CD8-positive, alpha-beta memory T cell (primary cell): ENCODE results near the gene CNIH2. TPM values are rescaled to one million over a fixed set of nuclear protein-coding genes. Genes with fewer than 3 reads are reported as not detected.

Source experiments
- CTCF ChIA-PET: fragments of 350-600 bp; sonication (Branson Sonifier 250); formaldehyde crosslinking; loops from one replicate; lab custom pipeline; 2021; ENCODE audit warnings: antibody characterized with exemption; lab: Charles Lee
- POLR2A ChIA-PET: fragments of 350-600 bp; sonication (Branson Sonifier 250); formaldehyde crosslinking; loops from one replicate; lab custom pipeline; 2021; ENCODE audit warnings: antibody characterized with exemption; lab: Charles Lee
- DNase-seq, 5 donors: peaks; one replicate each; pipeline versions ENCODE4 v3.0.0 to v3.0.0-alpha.2; 2020 to 2022; ENCODE audit warnings: mixed read lengths in 1 of 5
- H3K27ac ChIP-seq: one replicate; pipeline ENCODE4 v1.7.0; 2013; ENCODE audit warnings: low read depth, mild to moderate bottlenecking, low read length, moderate library complexity
- H3K27me3 ChIP-seq: 2 replicates; pipeline ENCODE4 v1.7.0; 2013; ENCODE audit warnings: low read length, mild to moderate bottlenecking; ENCODE audit not compliant: insufficient read depth, poor library complexity, severe bottlenecking
- H3K36me3 ChIP-seq: 2 replicates; pipeline ENCODE4 v1.7.0; 2013; ENCODE audit warnings: mild to moderate bottlenecking, low read length, moderate library complexity; ENCODE audit not compliant: insufficient read depth
- H3K4me1 ChIP-seq: 2 replicates; pipeline ENCODE4 v1.7.0; 2013; ENCODE audit warnings: mild to moderate bottlenecking, low read length, moderate library complexity; ENCODE audit not compliant: insufficient read depth
- H3K4me3 ChIP-seq: 2 replicates; pipeline ENCODE4 v1.7.0; 2013; ENCODE audit warnings: mild to moderate bottlenecking, low read length
- H3K9me3 ChIP-seq: 2 replicates; pipeline ENCODE4 v1.7.0; 2013; ENCODE audit warnings: mild to moderate bottlenecking, low read length
- H3K27ac Mint-ChIP-seq, 8 donors: one replicate each; pipeline ENCODE4 v1.8.0; 2020 to 2021; ENCODE audit warnings: mixed read lengths in 8 of 8, mild to moderate bottlenecking in 6 of 8, inconsistent platforms in 3 of 8, moderate library complexity in 3 of 8
- H3K27me3 Mint-ChIP-seq, 2 donors: one replicate each; pipeline ENCODE4 v1.8.0; 2020 to 2021; ENCODE audit warnings: mixed read lengths in 2 of 2, mild to moderate bottlenecking in 1 of 2, moderate library complexity in 1 of 2
- H3K36me3 Mint-ChIP-seq, 3 donors: one replicate each; pipeline ENCODE4 v1.8.0; 2020 to 2021; ENCODE audit warnings: mixed read lengths in 3 of 3, inconsistent platforms in 1 of 3, mild to moderate bottlenecking in 1 of 3
- H3K4me1 Mint-ChIP-seq, 3 donors: one replicate each; pipeline ENCODE4 v1.8.0; 2020 to 2021; ENCODE audit warnings: mixed read lengths in 3 of 3, inconsistent platforms in 1 of 3, mild to moderate bottlenecking in 1 of 3
- H3K4me3 Mint-ChIP-seq, 7 donors: one replicate each; pipeline ENCODE4 v1.8.0; 2020 to 2021; ENCODE audit warnings: mixed read lengths in 7 of 7, mild to moderate bottlenecking in 6 of 7, moderate library complexity in 4 of 7, inconsistent platforms in 2 of 7
- H3K9me3 Mint-ChIP-seq, 5 donors: one replicate each; pipeline ENCODE4 v1.8.0; 2020 to 2022; ENCODE audit warnings: mixed read lengths in 5 of 5, mild to moderate bottlenecking in 3 of 5, moderate library complexity in 2 of 5, inconsistent platforms in 1 of 5
- polyA plus RNA-seq: library from polyadenylated mRNA; unstranded; fragments of 300-500 nt; fragmentation: Illumina TruSeq; gene quantifications from one replicate; pipeline ENCODE4 v1.2.3, GENCODE V29; 2021
- total RNA-seq, 2 experiments: library from RNA; stranded (reverse); gene quantifications; one replicate each; pipeline ENCODE4 v1.2.3, GENCODE V29; 2021

Gene CNIH2
- total and polyA plus RNA-seq, 3 experiments from 2014 or later: 2.7 to 2.8 TPM; not detected in 1

DNA sequence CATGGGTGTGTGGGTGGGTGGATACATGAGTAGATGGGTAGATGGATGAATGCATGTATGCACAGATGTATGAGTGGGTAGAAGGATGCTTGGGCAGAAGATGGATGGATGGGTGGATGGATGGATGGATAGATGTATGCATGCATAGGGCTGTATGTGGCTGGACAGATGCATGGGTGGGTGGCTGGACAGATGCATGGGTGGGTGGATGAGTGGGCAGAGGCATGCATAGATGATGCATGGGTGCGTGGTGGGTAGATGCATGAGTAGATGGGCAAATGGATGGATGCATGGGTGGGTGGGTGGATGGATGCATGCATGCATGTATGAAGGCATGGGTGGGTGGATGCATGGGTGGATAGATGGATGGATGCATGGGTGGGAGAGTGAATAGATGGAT, 45.7 kb downstream of the CNIH2 start:
- peaks cover 49% of the 10 kb centered on the region for H3K4me1 ChIP-seq

DNA sequence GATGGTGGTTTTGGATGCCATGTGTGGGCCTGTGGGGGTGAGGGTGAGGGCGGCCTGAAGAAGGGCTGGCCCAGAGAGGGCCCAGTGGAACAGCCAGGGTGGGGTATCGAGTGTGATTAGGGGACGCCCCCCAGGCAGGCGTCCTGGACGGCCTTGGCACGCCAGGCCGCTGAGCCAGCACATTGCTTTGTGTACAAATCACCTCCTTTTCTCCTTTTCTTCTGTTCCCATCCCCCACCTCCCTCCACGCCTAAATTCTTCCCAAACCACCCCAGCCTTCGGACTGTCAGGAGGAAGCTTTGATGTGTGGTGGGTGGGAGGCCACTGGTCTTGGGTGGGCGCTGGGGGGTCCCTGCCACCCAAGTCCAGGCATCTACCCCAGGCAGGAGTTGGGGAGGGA, 46.7 kb downstream of the CNIH2 start:
- Histone ChIP-seq H3K4me1 (peaks cover 46% of the 10 kb centered on the region), H3K27me3 (no peaks in the 10 kb centered on the region), H3K9me3 (no peaks in the 10 kb centered on the region), H3K36me3 (no peaks in the 10 kb centered on the region), H3K27ac (no peak overlapping the region), H3K4me3 (no peak overlapping the region)
- Mint-ChIP-seq H3K27ac (peak overlapping the region in 5 of 8 donors; percentile 45 to 87 (median 78)), H3K27me3 (peaks cover 0 to 3% of the 10 kb centered on the region in 2 donors), H3K9me3 (peaks cover 0 to 4% (median 0%) of the 10 kb centered on the region in 5 donors), H3K4me3 (peak overlapping the region in 1 of 7 donors; percentile 48), H3K36me3 (no peaks in the 10 kb centered on the region), H3K4me1 (peaks cover 46 to 62% (median 48%) of the 10 kb centered on the region in 3 donors)
- ChIA-PET POLR2A (interaction anchor here (1.0 kb wide), 1 partner anchor 12 kb away, joined by 3 read pairs; no protein-coding TSS in a partner anchor), CTCF (interaction anchor here (1.1 to 4.0 kb wide), 2 partner anchors 13 to 15 kb away, joined by 3 to 47 read pairs; no protein-coding TSS in a partner anchor)
- DNase-seq: no peak

More for the DNA sequence above, 45.7 kb downstream of the CNIH2 start:
- Mint-ChIP-seq H3K36me3 (no peaks in the 10 kb centered on the region), H3K27ac (peak overlapping the region in 2 of 8 donors; percentile 27 to 78), H3K27me3 (peaks cover 0 to 3% of the 10 kb centered on the region in 2 donors), H3K4me1 (peaks cover 51 to 66% (median 52%) of the 10 kb centered on the region in 3 donors), H3K4me3 (no peak overlapping the region), H3K9me3 (peaks cover 0 to 4% (median 0%) of the 10 kb centered on the region in 5 donors)
- no peaks in the 10 kb centered on the region for H3K36me3 ChIP-seq
- no peak overlapping the region for H3K27ac ChIP-seq
- H3K4me3 ChIP-seq: no peak overlapping the region
- no peak for DNase-seq
- no peaks in the 10 kb centered on the region for H3K9me3 ChIP-seq
- ChIA-PET CTCF (interaction anchor here (4.0 kb wide), 1 partner anchor 12 kb away, joined by 47 read pairs; no protein-coding TSS in a partner anchor), POLR2A (interaction anchor here (1.0 kb wide), 1 partner anchor 11 kb away, joined by 3 read pairs; no protein-coding TSS in a partner anchor)
- H3K27me3 ChIP-seq: no peaks in the 10 kb centered on the region

DNA sequence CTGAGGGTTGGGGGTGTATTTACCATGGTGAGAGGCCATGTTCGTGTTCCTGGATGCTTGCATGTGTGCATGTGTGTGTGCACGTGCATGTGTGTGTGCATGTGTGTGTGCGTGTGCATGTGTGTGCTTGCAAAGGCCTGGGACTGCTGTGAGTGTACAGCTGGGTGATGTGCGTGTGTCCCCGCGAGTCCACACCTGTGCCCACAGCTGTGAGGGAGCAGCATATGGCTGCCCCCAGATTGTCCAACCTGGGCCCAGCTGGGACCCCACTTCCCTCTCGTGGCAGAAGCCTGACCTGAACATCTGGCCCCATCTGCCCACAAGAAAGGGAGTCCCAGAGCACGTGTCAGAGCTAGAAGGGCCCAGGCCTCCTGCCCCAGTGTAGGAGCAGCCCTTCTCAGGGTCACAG, 47.3 kb downstream of the CNIH2 start:
- peak overlapping the region in 7 of 8 donors; percentile 34 to 96 (median 76) for H3K27ac Mint-ChIP-seq

DNA sequence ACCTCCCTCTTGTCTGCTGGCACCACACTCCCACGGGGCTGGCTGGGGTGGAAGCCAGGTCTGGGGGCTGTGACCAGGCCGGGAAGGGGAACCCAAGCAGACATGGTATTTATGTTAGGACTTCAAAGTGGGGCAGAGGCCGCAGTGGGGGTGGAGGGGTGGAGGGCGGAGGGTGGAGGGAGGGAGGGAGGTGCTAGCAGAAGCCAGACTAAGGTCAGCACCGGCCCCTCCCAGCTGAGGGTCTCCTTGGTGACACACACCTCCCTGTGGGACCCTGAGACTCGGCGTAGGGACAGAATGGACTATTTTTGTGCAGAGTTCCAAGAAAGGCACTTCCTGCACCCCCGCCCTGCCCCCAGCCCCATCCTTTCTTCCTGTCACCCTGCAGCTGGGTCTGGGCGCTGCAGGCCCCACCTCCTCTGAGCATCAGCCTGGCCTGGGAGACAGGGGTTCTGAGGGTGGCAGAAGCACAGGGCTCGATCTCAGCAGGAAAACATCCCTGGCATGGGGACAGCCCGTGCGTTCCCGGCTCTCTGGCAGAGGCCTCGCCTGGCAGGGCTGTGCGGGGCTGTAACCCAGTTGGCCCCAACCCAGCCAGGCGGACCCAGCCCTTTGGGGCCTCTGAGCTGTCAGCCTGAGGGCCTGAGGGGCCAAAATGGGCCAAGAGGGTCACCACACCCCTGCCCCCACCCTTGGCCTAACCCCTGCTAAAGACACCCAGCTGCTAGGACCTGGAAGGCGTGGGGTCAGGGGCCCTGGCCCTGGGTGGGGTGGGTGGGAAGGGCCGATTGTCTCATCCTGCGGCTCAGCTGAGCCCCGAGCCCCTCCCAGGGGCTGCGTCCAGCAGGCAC, 48.5 kb downstream of the CNIH2 start:
- CTCF ChIA-PET: interaction anchor here (1.1 to 4.0 kb wide), 3 partner anchors 9 to 59 kb away, joined by 3 to 47 read pairs (median 8); partner anchors contain the start of gene CD248
- H3K4me3 Mint-ChIP-seq: peak overlapping the region in 3 of 7 donors; percentile 52 to 65 (median 65)
- H3K36me3 Mint-ChIP-seq: no peaks in the 10 kb centered on the region
- H3K4me3 ChIP-seq: no peak overlapping the region
- peak overlapping the region; percentile 68 to 96 (median 84) for H3K27ac Mint-ChIP-seq
- DNase-seq: peak in 1 of 5 donors; percentile 57
- H3K36me3 ChIP-seq: no peaks in the 10 kb centered on the region
- H3K4me1 ChIP-seq: peaks cover 44% of the 10 kb centered on the region
- H3K9me3 Mint-ChIP-seq: no peaks in the 10 kb centered on the region
- peaks cover 0 to 3% of the 10 kb centered on the region in 2 donors for H3K27me3 Mint-ChIP-seq
- H3K27me3 ChIP-seq: no peaks in the 10 kb centered on the region
- no peaks in the 10 kb centered on the region for H3K9me3 ChIP-seq
- H3K27ac ChIP-seq: no peak overlapping the region
- POLR2A ChIA-PET: interaction anchor here (0.5 to 1.8 kb wide), 6 partner anchors 9 to 930 kb away, joined by 3 to 10 read pairs (median 5); partner anchors contain the start of gene CD248
- peaks cover 42 to 55% (median 42%) of the 10 kb centered on the region in 3 donors for H3K4me1 Mint-ChIP-seq

More for the DNA sequence above, 47.3 kb downstream of the CNIH2 start:
- no peak for DNase-seq
- Mint-ChIP-seq H3K4me3 (peak overlapping the region in 1 of 7 donors; percentile 13), H3K27me3 (peaks cover 0 to 3% of the 10 kb centered on the region in 2 donors), H3K36me3 (no peaks in the 10 kb centered on the region), H3K4me1 (peaks cover 42 to 56% (median 43%) of the 10 kb centered on the region in 3 donors), H3K9me3 (peaks cover 0 to 1% (median 0%) of the 10 kb centered on the region in 5 donors)
- no peak overlapping the region for H3K27ac ChIP-seq
- H3K9me3 ChIP-seq: no peaks in the 10 kb centered on the region
- ChIA-PET CTCF (interaction anchor here (1.1 to 4.0 kb wide), 2 partner anchors 13 to 16 kb away, joined by 3 to 47 read pairs; no protein-coding TSS in a partner anchor), POLR2A (no interaction called here)
- H3K36me3 ChIP-seq: no peaks in the 10 kb centered on the region
- no peak overlapping the region for H3K4me3 ChIP-seq
- H3K4me1 ChIP-seq: peaks cover 46% of the 10 kb centered on the region
- H3K27me3 ChIP-seq: no peaks in the 10 kb centered on the region

DNA sequence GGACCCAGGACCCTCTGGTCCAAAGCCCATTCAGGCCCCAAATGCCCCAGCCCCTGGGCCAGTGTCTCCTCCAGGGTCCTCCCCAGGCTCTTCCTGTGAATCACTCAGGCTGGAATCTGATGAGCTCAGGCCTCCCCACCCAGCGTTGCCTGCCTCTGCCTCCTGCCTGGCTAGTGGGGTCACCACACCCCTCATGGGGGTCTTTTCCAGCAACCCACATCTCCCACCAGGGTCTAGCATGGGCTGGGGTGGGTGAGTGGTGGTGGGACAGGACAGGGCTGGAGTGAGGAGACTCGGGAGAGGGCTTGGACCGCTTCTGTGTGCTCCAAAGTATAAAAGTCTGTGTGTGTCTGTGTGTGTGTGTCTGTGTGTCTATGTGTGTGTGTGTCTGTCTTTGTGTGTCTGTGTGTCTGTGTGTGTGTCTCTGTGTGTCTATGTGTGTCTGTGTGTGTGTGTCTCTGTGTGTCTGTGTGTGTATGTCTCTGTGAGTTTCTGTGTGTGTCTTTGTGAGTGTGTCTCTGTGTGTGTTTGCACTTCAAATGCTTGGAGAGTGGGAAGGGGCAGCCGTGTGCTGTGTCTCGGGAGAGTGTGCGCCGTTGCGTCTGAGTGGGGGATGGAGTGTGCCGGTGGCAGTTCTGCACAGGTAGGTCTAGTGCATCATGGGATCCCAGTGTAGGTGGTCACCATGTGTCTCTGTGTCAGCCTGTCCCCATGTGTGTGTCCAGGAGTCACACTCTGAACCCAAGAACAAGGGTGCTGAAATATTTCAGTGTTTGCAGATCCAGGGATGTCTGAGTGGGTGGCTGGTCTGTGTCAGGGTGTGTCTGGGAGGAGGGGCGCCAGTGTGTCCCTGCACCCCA, 49.4 kb downstream of the CNIH2 start:
- H3K27ac ChIP-seq: no peak overlapping the region
- no peaks in the 10 kb centered on the region for H3K9me3 ChIP-seq
- peak overlapping the region; percentile 2 for H3K4me3 ChIP-seq
- no peak for DNase-seq
- peaks cover 40% of the 10 kb centered on the region for H3K4me1 ChIP-seq
- no peaks in the 10 kb centered on the region for H3K27me3 ChIP-seq
- H3K4me1 Mint-ChIP-seq: peaks cover 40 to 52% (median 40%) of the 10 kb centered on the region in 3 donors
- ChIA-PET POLR2A (interaction anchor here (0.5 to 1.8 kb wide), 5 partner anchors 10 to 929 kb away, joined by 3 to 10 read pairs (median 6); partner anchors contain the start of gene CD248), CTCF (interaction anchor here (1.1 to 4.0 kb wide), 3 partner anchors 10 to 58 kb away, joined by 3 to 47 read pairs (median 8); partner anchors contain the start of gene CD248)
- H3K9me3 Mint-ChIP-seq: no peaks in the 10 kb centered on the region
- H3K4me3 Mint-ChIP-seq: peak overlapping the region; percentile 6 to 70 (median 35)
- no peaks in the 10 kb centered on the region for H3K36me3 ChIP-seq
- no peaks in the 10 kb centered on the region for H3K36me3 Mint-ChIP-seq
- H3K27me3 Mint-ChIP-seq: peaks cover 0 to 3% of the 10 kb centered on the region in 2 donors
- peak overlapping the region; percentile 79 to 94 (median 92) for H3K27ac Mint-ChIP-seq

DNA sequence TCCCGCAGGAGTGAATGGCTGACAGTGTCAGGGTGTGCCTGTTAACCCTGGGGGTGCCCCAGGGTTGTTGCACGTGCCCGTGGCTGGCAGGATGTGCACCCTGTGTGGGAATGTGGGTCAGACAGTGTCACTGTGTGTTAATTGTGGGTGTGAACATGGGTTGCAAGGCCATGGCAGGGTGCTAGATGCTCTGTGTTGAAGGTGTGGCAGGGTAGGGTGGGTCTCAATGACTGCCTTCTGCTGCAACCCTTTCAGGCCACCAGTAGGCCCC, 50.0 kb downstream of the CNIH2 start:
- CTCF ChIA-PET: no interaction called here
- Histone ChIP-seq H3K4me3 (peak overlapping the region; percentile 2), H3K27ac (peak overlapping the region; percentile 22), H3K27me3 (no peaks in the 10 kb centered on the region), H3K9me3 (no peaks in the 10 kb centered on the region), H3K4me1 (peaks cover 40% of the 10 kb centered on the region), H3K36me3 (no peaks in the 10 kb centered on the region)
- peak in 4 of 5 donors; percentile 50 to 83 (median 68) for DNase-seq
- peaks cover 0 to 3% of the 10 kb centered on the region in 2 donors for H3K27me3 Mint-ChIP-seq
- POLR2A ChIA-PET: no interaction called here
- no peaks in the 10 kb centered on the region for H3K9me3 Mint-ChIP-seq
- H3K36me3 Mint-ChIP-seq: peaks cover 0 to 5% (median 0%) of the 10 kb centered on the region in 3 donors
- peak overlapping the region; percentile 79 to 94 (median 92) for H3K27ac Mint-ChIP-seq
- peaks cover 38 to 51% (median 40%) of the 10 kb centered on the region in 3 donors for H3K4me1 Mint-ChIP-seq
- peak overlapping the region in 6 of 7 donors; percentile 35 to 70 (median 58) for H3K4me3 Mint-ChIP-seq
